GM19351 (cell line): Measurements from ENCODE around the gene ALDH1A1.

Experiments
- ATAC-seq: cut with Tn5 transposase; IDR thresholded peaks from one replicate; pipeline ENCODE4 v1.9.1; 2021; ENCODE audit warnings: mild to moderate bottlenecking, moderate library complexity; ENCODE audit not compliant: unreplicated experiment

The ALDH1A1 gene

DNA sequence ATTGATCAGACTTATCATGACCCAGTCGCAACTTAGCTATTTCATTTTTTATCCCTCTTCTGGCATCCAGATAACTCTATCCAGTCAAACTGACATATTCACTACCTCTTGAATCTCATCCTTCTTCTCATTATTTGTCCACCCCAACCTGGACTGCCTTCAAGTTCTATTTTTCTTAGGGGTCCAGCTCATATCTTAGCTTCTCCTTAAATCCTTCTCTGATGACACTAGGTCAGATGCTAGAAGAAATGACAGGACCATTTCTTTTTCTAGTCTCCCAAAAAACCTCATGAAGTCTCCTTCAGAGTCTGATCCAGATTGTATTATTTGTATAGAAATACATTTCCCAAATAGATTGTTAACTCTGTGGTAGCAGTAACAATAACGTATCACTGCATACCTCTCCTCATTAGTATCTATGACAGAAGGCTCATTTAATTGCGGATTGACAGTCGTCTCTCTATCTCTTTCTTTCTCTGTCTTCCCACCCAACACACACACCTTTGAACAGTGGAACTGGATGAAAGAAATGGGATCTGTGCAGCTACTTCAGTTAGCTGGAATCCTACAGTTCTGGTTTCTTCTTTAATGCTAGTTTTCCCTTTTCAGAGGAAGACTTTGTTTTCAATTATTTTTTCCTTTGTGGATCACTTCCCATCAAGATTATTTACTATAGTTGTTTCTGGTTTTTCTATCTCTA, 33.5 kb downstream of the ALDH1A1 start:
- ATAC-seq: no peak

DNA sequence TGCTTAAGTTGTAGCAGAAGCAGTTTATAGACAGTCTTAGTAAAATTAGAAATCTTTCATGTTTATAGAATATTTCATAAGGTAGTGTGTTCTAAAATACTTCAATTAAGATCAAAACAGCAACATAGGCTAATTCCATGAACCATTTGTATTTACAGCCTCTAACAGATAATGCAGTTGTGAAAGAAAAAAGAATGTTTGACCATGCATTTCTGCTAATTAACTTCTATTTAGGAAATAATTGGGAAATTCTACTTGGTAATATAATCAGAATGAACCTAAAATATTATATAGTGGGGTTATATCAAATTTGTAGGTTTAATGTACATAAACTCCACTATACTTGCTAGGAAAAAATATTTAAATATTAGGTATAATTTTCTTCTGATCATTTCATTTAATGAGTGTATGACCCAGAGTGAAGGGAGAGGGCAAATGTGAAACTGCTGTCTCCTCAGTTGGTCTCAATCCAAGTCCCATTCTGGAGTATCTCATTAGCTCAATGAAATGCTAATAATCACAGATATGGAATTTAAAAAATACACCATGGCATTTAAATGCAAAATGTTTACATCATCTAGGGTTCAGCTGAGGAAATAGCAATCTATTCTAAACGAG, 34.9 kb downstream of the ALDH1A1 start:
- no peak for ATAC-seq

DNA sequence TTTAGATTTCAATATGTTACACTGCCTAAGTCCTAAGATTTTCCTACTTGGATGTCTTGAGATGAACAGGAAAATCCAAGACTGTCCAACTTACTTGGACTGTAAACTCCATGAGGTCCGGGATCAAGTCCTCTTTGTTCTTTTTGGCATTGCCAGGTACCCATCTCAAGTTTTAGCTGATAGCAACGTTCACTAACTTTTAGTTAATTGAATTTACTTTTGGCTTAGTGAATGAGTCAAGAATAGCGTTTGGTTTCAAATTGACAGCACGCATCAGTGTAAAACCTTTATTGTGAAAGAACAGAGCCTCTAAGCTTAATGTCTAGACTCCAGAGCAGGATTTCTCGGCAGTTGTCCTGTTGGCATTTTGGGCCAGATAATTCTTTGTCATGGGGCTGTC, 37.2 kb downstream of the ALDH1A1 start:
- no peak for ATAC-seq

DNA sequence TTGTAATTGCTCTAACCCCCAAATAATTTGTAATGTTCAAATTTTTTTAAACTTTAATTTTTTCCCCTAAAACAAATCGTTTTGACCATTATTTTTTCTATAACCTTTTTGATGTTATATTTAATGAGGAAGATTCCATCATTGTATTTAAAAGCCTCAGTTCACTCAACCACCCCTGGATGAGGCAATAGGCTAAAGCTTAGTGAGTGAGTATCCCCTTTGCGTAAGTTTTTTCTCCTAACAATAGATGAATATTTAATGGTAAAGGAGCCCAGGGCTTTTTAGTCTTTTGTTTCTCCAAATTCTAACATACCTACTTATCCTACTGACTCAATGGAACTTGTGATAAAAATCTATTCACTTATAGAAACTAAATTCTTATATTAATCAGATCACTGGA, 38.1 kb downstream of the ALDH1A1 start:
- ATAC-seq: no peak

DNA sequence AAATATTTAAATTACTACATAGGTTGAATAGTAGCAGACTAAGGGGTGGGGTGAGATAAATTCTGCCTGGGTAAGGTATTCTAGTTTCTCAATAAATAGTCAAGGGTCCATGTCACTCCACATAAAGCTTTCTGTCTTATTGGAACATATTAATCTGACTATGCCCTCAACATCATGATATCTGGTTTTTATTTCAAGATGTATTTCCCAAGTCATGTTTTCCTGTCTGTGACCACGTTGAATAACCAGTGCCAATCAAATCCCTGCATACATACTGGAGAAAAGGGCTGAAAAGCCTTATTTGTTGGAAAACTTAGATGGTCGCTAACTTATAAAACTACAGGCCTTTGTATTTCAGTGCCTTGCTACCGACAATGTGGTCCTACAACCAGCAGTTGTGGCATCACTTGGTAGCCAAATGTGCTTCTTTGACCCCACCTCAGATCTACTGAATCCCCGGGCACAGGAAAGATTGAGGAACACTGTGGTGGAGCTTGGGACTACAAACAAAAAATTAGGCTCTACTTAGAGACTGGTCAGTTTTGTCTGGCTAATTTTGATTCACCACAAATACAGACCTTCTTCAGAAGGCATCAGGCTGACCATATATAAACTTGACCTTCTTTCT, 39.4 kb downstream of the ALDH1A1 start:
- ATAC-seq: no peak

DNA sequence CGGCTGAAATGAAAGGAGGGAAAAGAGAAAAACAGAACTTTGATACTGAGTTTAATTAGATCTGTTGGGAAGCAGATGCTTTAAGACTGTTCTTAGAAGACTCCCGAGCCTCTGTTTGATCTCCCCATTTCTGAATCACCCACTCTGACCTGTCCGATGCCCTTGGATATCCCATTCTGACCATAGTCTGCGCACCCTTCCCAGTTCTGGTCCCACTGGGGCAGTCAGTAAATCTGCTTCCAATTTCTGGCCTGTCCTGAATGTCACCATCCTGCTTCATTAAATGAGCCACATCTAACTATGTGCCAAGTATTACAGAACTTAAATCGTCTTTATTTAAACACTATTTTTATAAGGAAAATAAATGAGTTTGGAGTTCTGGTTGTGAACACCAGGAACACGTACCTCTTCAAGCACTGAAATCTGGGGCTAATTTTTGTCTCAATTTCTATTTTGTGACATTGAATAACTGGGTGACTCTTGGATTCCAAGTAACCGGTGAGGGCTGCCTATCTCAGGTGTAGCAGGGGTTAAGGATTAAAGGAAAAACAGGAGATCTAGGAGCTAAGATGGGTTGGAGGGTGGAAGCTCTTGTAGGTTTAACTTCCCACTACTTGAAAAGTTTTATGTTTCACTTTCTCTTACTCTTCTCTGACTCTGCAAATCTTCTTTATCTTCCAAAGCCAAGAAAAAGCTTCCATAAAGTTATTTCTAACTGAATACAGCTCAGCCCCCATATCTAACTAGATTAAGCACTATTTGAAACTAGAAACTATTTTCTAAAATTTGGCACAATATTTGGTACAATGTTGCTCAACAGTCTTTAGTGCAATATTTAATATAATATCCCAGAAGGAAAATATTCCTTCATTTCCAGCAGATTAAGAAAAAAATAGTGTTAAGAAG, 40.1 kb downstream of the ALDH1A1 start:
- no peak for ATAC-seq

DNA sequence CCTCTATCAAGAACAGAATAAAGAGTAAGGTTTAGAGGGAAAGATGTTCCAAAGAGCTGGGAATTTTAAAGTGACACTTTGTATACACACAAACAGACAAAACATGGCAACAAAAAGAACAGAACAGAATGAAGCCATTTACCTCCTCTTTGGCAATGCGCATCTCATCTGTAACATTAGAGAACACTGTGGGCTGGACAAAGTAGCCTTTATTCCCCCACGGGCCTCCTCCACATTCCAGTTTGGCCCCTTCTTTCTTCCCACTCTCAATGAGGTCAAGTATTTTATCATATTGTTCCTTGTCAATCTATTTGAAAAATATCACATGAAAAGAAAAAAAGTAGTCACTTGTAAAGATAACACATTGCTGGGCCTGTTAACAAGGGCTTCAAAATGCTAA, 41.0 kb downstream of the ALDH1A1 start:
- ATAC-seq: no peak

DNA sequence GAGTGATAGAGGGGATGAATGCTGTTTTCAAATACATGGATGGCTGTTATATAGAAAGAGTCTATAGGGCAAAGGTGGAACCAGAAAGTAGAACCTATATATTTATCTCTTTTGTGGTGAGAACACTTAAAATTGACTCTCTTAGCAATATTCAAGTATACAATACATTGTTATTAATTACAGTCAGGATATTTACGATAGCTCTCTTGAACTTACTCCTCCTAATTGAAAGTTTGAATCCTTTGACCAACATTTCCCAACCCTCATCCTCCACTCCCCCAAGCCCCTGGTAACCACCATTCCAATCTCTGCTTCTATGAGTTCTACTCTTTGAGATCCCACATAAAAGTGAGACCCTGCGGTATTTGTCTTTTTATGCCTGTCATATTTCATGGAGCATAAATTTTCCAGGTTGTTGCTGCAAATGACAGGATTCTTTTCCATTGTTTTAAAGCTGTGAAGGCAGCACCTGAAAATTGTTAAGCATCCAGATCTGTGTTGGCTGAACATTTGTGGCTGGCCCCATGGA, 41.5 kb downstream of the ALDH1A1 start:
- no peak for ATAC-seq

DNA sequence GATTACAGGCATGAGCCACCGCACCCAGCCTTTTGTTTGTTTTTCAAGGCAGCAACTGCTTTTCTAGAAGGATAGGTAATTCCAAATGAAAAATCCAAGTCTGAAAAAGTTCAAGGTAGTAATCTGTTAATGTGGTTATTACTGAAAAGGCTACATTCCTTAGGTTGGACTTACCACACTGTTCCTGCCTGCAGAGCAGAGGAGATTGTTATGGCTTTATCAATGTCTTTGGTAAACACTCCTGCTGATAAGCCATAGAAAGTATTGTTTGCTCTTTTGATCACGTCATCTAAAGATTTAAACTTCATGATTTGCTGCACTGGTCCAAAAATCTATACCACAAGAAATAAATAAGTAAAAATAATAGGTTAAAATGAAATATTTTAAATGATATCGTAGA, 43.4 kb downstream of the ALDH1A1 start:
- no peak for ATAC-seq

DNA sequence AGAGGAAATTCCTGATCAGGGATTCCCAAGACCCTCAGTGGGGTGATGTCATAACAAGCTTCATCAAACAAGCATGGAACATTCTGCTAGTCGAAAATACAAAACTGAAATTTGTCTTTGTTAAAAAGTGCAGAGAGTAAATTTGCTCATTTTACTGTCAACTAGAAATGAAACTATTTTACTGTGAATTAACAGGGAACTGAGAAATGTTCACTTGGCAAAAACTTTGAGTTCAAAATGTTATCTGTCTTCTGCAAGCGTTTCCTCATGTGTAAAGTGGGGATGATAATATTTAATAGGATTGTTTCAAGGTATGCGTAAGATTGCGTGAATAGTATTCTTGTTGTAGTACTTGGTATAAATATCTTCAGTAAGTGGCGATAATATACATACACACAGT, 45.4 kb downstream of the ALDH1A1 start:
- ATAC-seq: no peak

DNA sequence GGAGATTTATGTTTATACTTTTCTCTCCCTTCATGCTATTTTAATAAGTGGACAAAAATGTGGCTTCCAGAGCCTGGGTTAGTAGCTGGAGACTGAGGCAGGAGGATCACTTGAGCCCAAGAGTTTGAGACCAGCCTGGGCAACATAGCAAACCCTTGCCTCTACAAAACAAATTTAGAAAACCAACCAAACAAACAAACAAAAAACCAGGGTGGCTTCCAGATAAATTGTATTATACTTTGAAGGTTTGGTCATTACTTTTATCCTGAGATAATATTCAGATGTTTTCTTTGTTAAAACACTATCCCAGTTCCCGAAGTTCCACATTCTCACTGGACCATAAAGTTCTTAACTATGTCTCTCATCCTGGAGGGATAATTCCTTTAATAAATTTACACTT, 46.0 kb downstream of the ALDH1A1 start:
- ATAC-seq: no peak

DNA sequence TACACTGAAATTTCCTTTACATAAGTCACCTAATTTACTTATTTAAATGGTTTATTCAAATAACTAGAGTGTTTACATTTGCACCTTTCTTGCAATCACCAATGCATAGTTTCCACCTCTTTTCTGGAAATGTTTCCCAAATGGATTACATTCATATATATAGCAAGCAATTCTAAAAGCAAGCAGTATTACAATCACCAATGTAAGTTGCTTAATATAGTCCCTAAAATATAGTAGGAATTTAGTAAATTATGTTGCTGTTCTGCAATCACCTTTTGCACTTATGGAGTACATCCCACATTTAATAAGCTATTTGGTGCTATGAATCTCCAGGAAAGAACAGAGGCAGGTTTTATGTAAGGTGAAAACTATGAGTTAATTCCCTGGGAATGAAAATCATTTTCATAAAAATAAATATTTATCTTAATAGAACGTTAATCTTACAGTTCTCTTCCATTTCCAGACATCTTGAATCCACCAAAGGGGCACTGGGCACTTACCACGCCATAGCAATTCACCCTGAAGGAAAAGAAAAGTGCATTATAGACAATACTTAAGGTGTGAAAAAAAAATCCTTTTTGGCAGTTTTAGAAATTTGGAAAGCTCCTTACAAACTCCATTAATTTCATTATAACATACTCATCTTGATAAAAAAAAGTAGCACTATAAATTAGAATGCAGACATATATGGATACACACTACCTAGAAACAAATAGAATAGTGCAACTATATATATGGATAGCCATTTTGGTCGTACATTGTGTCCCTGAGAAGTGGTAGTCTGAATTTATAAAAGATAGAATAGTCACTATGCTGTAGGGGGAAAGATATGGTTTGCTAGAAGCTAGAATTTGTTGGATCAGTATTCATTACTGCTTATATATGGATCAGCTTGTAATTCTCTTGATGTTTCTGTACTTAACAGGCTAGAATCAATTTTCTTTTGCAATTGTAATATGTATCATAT, 47.1 kb downstream of the ALDH1A1 start:
- no peak for ATAC-seq

DNA sequence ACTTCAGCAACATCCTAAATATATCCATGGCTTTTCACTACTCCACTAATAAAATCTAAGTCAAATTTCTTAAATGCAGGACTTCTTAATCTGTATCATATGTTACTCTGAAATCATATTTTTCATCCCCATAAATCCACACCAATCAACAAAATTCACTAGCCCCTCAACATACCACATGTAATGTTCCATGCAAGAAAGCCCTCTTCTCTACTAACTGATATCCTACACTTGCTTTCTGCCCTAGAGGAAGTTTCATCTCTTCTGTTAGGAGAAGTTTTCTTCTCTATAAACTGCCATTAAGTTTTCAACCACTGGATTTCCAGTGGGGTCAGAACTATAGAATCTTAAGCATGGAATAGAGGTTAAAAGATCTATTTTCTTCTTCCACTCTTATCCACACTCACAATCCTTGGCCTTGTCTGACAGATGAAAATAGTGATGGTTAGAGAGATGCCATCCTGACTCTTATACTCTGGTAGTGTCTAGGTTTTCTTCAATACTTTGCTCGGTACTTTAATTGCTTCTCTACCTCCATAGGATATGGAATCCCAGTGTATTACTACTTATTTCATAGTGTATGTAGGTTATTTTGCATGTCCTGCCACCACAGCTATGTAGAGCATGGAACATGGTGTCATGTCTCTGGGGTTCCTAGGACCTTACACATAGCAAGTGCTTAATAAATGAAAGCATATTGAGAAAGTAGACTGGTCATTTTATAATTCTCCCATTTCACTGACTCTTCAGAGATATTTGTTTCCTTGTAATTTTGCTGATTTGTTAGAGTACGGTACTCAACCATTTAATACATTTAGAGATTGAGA, 48.4 kb downstream of the ALDH1A1 start:
- no peak for ATAC-seq

DNA sequence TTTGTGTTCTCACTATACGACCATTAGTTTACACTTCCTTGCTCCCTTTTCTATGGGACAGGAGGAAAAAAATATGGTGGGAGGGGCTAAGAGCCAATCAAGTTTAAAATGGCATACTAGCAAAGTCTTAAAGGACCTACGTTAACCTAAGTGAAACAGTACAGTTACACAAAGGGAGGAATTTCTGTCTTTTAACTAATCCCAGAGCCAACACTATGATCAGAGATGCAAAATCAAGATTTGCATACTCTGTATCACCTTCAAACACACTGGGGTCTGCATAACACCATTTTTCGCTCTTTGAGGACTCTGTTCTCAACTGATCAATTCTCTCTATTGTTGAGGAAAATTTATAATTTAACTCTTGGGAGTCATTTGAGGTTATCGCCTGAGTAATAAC, 49.8 kb downstream of the ALDH1A1 start:
- ATAC-seq: no peak

DNA sequence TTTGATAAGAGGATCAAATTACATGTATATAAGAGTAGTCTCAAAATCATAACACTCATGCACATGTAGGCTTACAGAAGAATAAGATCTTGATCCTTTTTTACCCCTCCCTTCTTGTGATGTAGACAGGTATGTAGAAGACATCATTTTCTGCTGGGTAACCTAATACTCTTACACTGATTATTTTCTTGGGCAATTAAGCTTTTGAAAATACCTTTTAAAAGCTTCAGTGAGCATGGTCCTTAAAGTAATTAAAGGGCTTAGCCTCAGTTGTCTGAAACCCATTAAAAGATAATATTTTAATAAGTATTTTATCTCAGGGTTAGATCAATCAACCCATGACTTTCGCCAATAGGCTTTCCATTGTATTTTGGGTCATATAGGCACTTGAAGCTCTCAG, 50.6 kb downstream of the ALDH1A1 start:
- ATAC-seq: no peak

DNA sequence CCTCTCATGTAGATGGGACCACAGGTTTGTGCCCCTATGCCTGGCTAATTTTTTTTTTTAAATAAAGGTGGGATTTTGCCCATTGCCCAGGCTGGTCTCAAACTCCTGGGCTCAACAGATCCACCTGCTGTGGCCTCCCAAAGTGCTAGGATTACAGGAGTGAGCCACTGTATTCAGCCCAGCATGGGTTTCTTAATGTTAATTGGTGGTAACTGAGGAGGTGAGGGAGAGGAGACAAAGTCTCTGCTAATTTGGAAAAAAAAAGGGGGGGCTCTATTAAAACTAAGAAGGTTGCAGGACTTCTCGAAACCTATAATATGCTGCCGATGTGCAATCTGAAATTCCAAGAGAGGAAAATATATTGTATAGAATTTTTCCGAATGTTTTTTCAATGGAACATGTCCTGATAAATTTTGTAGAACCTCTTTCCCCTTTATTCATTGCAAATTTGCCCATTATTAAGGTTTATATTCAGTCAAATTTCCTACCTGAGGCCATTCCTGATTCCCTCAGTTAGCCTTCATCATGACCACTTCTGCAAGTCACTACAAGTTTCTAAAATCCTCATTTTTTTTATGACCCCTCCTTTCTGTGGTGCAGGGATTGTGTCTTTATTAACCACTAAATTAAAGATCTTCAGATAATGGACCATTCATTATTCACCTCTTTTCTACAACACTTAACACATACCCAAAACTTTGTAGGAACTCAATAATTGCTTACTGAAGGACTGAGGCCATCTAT, 52.9 kb downstream of the ALDH1A1 start:
- no peak for ATAC-seq

DNA sequence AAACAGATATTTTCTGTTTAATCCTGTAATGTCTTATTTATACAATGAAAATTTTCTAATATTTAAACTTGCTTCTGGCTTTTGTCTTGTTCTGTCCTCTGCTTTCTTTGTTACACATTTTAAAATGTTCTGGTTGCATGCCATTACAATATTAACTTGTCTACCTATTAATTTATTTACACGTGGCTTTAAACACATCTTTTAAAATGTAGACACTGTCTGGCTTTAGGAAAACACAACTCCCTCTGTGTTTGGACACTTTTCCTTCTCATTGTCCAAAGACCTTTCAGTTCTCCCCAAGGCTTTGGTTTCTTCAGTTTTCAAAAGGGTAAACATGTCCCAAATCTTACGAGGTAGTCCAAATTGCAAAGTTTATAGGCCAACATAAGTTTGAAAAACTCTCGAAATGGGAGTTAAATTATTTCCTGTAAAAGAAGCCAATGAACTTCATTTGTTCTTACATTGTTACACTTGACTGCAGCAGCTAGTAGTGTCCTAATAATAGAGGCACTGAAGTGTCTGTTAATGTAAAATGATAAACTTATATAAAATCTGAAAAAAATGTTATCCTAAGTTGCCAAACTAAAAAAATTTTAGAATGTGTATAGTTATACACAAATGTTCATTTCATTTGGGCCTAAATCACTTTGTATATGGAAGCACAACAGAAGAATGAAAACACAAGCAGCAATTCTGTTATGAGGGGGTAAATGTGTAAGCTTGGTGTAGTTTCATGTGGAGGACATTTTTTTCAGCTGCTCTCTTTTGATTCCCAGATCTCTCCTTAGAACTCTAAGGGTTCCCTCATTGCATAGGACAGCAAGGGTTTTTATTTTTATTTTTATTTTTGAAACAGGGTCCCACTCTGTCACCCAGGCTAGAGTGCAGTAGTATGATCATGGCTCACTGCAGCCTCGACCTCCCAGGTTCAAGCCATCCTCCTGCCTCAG, 53.8 kb downstream of the ALDH1A1 start:
- ATAC-seq: no peak
